ENCODE results near the gene TBC1D16.
"Not testable (repeated sequence)": the region's sequence is repeated elsewhere in the genome, so short reads cannot be mapped to it uniquely, and the experiment has no call there.

Gene TBC1D16

DNA sequence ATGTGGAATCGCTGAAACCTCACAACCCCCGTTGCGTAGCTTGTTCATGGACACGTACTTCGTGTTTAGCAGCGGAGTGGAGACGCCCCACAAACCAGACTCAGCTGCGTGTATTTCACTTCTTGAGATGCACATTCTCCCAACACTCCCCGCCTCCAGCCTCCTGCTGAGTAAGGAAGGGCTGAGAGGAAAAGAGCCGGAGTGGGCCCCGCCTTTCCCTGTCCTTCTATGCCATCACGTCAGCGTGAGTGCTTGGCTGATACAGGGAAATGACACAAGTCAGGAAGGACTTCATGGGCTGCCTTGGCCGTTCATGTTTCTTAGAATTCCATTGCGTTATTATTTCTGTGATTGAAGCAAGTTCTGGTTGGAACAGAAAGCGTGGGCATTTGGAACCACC lies 127.8 kb downstream of the TBC1D16 start:
- no peak for DNase-seq
- Mint-ChIP-seq H3K4me3 (no peak overlapping the region), H3K4me1 (no peaks in the 10 kb centered on the region), H3K27ac (no peak overlapping the region), H3K27me3 (peaks cover 69% of the 10 kb centered on the region), H3K9me3 (no peaks in the 10 kb centered on the region), H3K36me3 (no peaks in the 10 kb centered on the region)
- CTCF ChIA-PET: no interaction called here

DNA sequence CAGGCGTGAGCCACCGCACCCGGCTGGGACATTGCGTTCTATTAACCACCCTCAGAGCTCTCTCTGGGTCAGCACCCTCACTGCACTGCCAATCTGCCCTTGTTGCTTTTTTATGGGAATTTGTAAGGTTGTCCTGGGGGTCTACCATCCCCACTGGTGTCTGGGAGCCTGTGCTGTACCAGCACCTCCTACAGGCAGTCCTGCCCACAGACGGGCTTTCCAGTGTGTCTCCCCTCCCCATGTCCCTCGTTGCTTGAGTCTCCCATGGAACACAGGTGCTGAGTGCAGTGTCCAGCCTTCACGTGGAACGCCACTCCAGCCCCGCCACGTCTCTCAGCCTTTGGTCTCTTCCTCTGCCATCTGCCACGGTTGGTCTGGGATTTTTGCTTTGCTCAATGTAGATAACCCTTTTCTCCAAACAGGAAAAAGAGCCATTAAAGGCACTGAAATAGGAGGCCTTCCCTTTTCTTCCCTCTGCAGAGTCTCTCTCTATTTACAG lies 128.4 kb downstream of the TBC1D16 start:
- H3K4me3 Mint-ChIP-seq: no peak overlapping the region
- H3K27ac Mint-ChIP-seq: no peak overlapping the region
- H3K36me3 Mint-ChIP-seq: no peaks in the 10 kb centered on the region
- H3K9me3 Mint-ChIP-seq: no peaks in the 10 kb centered on the region
- H3K4me1 Mint-ChIP-seq: no peaks in the 10 kb centered on the region
- H3K27me3 Mint-ChIP-seq: peaks cover 75% of the 10 kb centered on the region
- CTCF ChIA-PET: no interaction called here
- DNase-seq: no peak

GRCh38 chr17:79905832-79906231 lies 129.8 kb downstream of the TBC1D16 start:
- Mint-ChIP-seq H3K27ac (no peak overlapping the region), H3K4me3 (no peak overlapping the region), H3K9me3 (no peaks in the 10 kb centered on the region), H3K4me1 (no peaks in the 10 kb centered on the region), H3K27me3 (peaks cover 79% of the 10 kb centered on the region), H3K36me3 (no peaks in the 10 kb centered on the region)
- CTCF ChIA-PET: interaction anchor here (1.0 kb wide), 1 partner anchor 59 kb away, joined by 3 read pairs; no protein-coding TSS in a partner anchor
- no peak for DNase-seq

DNA sequence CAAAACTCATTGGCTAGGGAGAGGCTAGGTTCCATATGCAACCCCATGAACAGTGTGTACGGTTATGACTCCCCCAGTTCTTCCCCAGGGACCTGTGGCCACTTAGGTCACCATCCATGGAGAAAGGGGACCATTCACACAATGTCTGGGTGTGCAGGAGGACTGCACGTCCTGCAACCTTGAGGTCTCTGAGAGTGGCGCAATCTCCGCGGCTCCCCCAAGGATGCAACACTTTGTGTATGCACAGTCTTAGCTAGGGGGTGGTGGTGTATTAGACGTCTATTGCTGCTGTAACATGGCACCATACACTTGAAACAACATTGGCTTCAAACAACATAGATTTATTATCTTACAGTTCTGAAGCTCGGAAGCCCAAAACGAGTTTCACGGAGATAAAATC lies 130.8 kb downstream of the TBC1D16 start:
- no peaks in the 10 kb centered on the region for H3K36me3 Mint-ChIP-seq
- H3K4me3 Mint-ChIP-seq: no peak overlapping the region
- peaks cover 79% of the 10 kb centered on the region for H3K27me3 Mint-ChIP-seq
- DNase-seq: no peak
- H3K4me1 Mint-ChIP-seq: no peaks in the 10 kb centered on the region
- H3K9me3 Mint-ChIP-seq: no peaks in the 10 kb centered on the region
- no peak overlapping the region for H3K27ac Mint-ChIP-seq
- CTCF ChIA-PET: no interaction called here

DNA sequence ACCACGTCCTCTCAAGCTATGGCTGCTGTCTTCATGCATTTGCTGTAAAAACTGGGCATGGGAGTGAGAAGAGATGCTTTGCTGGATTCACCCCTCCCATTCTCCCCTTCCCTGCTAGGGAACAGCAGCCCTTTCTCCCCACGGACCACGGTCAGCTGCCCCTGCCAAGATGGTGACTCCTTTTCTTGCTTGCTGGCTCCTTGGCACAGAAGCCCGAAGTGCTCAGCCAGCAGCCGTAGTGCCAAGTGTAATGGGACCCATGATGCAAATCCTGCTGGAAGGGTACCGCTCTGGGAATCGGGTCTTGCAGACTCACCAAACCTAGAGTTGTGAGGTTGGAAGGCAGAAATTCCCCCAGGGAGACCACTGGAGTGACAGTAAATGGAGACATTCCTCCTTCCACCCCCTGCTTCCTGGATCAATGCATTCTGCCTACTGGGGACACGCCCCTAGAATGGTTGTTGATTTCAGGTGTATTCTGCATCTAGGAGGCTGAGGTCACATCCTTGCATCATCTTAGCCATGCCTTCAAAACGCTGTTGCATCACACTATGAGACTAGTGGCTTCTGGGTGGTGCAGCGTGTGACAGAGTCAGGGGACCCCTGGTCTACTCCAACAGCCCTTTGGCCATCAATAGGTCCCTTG lies 133.4 kb downstream of the TBC1D16 start:
- Mint-ChIP-seq H3K4me1 (no peaks in the 10 kb centered on the region), H3K27me3 (peaks cover 78% of the 10 kb centered on the region), H3K27ac (no peak overlapping the region), H3K9me3 (no peaks in the 10 kb centered on the region), H3K4me3 (no peak overlapping the region), H3K36me3 (no peaks in the 10 kb centered on the region)
- CTCF ChIA-PET: no interaction called here
- DNase-seq: no peak

DNA sequence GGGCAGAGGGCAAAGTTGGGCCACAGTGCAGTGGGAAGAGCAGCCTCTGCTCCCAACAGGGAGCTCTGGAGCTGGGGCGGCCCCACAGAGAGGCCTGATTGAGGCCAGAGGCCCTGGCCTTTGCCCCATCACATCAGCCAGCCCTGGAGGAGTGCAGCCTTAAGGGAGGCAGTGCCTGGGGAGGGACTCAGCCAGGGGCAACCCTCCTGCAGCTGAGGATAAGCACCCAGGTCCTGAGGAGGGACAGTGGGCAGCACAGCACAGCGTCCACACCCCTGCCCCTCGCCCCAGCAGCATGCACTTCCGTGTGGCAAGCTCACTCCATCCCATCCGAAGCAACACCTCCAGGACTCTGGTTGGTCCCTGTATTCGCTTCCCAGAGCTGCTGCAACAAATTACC lies 134.5 kb downstream of the TBC1D16 start:
- no peaks in the 10 kb centered on the region for H3K4me1 Mint-ChIP-seq
- H3K4me3 Mint-ChIP-seq: no peak overlapping the region
- DNase-seq: no peak
- no peak overlapping the region for H3K27ac Mint-ChIP-seq
- no peaks in the 10 kb centered on the region for H3K36me3 Mint-ChIP-seq
- CTCF ChIA-PET: no interaction called here
- H3K27me3 Mint-ChIP-seq: peaks cover 69% of the 10 kb centered on the region
- no peaks in the 10 kb centered on the region for H3K9me3 Mint-ChIP-seq

DNA sequence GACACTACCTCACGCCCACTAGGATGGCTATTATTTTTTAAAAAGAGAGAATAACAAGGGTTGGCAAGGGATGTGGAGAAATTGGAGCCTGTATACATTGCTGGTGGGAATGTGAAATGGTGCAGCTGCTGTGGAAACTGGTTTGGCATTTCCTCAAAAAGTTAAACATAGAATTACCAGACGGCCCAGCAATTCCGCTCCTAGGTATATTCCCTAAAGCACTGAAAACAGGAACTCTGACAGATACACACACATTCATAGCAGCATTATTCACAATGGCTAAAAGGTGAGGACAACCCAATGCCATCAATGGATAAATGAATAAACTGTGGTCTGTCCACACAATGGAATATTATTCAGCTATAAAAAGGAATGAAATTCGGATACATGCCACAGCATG lies 136.1 kb downstream of the TBC1D16 start:
- no peaks in the 10 kb centered on the region for H3K9me3 Mint-ChIP-seq
- no peaks in the 10 kb centered on the region for H3K36me3 Mint-ChIP-seq
- H3K4me3 Mint-ChIP-seq: no peak overlapping the region
- CTCF ChIA-PET: no interaction called here
- H3K4me1 Mint-ChIP-seq: no peaks in the 10 kb centered on the region
- H3K27me3 Mint-ChIP-seq: peaks cover 57% of the 10 kb centered on the region
- DNase-seq: no peak
- H3K27ac Mint-ChIP-seq: no peak overlapping the region

- H3K27ac Mint-ChIP-seq: no peak overlapping the region
- no peak overlapping the region for H3K4me3 Mint-ChIP-seq
- DNase-seq: no peak
- peaks cover 39% of the 10 kb centered on the region for H3K27me3 Mint-ChIP-seq
- H3K36me3 Mint-ChIP-seq: no peaks in the 10 kb centered on the region
- CTCF ChIA-PET: no interaction called here
- H3K4me1 Mint-ChIP-seq: no peaks in the 10 kb centered on the region
- H3K9me3 Mint-ChIP-seq: no peaks in the 10 kb centered on the region
These were observed 138.2 kb downstream of the TBC1D16 start for GRCh38 chr17:79897243-79898063.

- H3K4me1 Mint-ChIP-seq, H3K36me3 Mint-ChIP-seq, CTCF ChIA-PET, H3K4me3 Mint-ChIP-seq, H3K27ac Mint-ChIP-seq, H3K9me3 Mint-ChIP-seq, DNase-seq: not testable (repeated sequence)
- peaks cover 38% of the 10 kb centered on the region for H3K27me3 Mint-ChIP-seq
These were observed 142.2 kb downstream of the TBC1D16 start for GRCh38 chr17:79893457-79893856.

- no peaks in the 10 kb centered on the region for H3K4me1 Mint-ChIP-seq
- peaks cover 32% of the 10 kb centered on the region for H3K27me3 Mint-ChIP-seq
- CTCF ChIA-PET: no interaction called here
- H3K27ac Mint-ChIP-seq: no peak overlapping the region
- no peak overlapping the region for H3K4me3 Mint-ChIP-seq
- H3K9me3 Mint-ChIP-seq: no peaks in the 10 kb centered on the region
- no peaks in the 10 kb centered on the region for H3K36me3 Mint-ChIP-seq
- no peak for DNase-seq
These were observed 143.0 kb downstream of the TBC1D16 start for GRCh38 chr17:79892457-79893241.

- no peak for DNase-seq
- Mint-ChIP-seq H3K4me1 (no peaks in the 10 kb centered on the region), H3K27me3 (peaks cover 43% of the 10 kb centered on the region), H3K4me3 (no peak overlapping the region), H3K9me3 (no peaks in the 10 kb centered on the region), H3K27ac (no peak overlapping the region), H3K36me3 (no peaks in the 10 kb centered on the region)
- CTCF ChIA-PET: interaction anchor here (1.0 kb wide), 1 partner anchor 117 kb away, joined by 3 read pairs; no protein-coding TSS in a partner anchor
These were observed 144.4 kb downstream of the TBC1D16 start for GRCh38 chr17:79891113-79891730.

DNA sequence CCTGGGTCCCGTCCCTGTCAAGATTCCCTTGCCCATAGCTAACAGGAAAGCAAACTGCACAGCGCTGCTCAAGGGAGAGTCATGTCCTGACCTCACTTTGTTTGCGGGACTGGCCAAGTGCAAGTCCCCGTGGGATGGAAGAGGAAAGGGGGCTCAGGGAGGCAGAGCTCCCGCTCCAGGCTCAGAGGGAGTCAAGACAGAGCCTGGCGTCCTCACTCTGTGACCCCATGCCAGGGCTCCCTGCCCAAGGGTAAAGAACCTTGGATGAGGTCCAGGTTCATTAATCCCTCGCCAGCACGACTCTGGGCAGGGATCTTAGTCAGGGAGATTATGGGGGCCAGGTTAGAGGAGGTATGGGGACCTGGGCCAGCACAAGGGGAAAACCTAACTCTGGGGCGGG lies 145.0 kb downstream of the TBC1D16 start:
- Mint-ChIP-seq H3K4me1 (no peaks in the 10 kb centered on the region), H3K4me3 (no peak overlapping the region), H3K36me3 (no peaks in the 10 kb centered on the region), H3K9me3 (no peaks in the 10 kb centered on the region), H3K27me3 (peaks cover 44% of the 10 kb centered on the region), H3K27ac (no peak overlapping the region)
- CTCF ChIA-PET: no interaction called here
- DNase-seq: no peak

DNA sequence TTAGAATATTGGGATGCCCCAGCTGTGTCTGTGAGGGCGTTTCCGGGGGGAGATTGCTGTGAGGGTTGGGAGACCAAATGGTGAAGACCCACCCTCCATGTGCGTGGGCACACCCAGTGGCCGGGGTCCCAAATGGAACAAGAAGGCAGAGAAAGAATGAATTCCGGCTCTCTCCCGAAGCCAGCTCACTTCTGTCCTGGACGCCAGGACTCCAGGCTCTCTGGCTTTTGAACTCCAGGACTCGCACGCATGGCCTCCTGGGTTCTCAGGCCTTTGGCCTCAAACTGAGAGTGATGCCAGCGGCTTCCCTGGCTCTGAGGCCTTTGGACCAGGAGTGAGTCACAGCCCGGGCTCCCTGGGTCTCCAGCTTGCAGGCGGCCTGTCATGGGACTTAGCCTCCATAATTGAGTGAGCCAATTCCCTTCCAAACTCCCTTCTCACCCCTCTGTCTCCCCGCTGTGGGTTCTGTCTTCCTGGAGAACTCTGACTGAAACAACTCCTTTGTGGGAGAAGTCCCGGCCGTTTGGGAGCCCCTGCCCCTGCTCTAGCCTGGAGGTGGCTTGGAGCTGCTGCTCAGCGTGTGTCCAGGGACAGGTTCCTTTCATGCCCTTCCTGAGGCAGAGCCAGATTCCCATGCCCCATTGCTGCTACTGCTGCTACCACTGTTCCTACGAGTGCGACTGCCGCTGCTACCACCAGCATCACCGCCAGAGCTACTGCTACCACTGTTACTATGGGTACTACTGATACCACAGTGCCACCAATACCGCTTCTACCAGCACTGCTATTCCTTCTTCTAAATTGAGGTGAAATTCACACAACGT lies 146.6 kb downstream of the TBC1D16 start:
- no peak for DNase-seq
- Mint-ChIP-seq H3K4me3 (no peak overlapping the region), H3K27ac (no peak overlapping the region), H3K9me3 (no peaks in the 10 kb centered on the region), H3K36me3 (no peaks in the 10 kb centered on the region), H3K4me1 (no peaks in the 10 kb centered on the region), H3K27me3 (peaks cover 52% of the 10 kb centered on the region)
- CTCF ChIA-PET: no interaction called here
